GM18508 (cell line): ENCODE results near the gene HSD17B13.
"Not testable (repeated sequence)": the region's sequence is repeated elsewhere in the genome, so short reads cannot be mapped to it uniquely, and the experiment has no call there.

Experiments used
- ATAC-seq: cut with Tn5 transposase; IDR thresholded peaks from one replicate; pipeline ENCODE4 v1.9.1; 2021; ENCODE audit warnings: moderate number of reproducible peaks; ENCODE audit not compliant: insufficient read depth, unreplicated experiment

Gene HSD17B13

GRCh38 chr4:87322754-87323153 lies at the start of gene HSD17B13:
HSD17B13 (minus strand) TSS chr4:87322882; CDS start chr4:87322841, 41 bp downstream.
- no peak for ATAC-seq

DNA sequence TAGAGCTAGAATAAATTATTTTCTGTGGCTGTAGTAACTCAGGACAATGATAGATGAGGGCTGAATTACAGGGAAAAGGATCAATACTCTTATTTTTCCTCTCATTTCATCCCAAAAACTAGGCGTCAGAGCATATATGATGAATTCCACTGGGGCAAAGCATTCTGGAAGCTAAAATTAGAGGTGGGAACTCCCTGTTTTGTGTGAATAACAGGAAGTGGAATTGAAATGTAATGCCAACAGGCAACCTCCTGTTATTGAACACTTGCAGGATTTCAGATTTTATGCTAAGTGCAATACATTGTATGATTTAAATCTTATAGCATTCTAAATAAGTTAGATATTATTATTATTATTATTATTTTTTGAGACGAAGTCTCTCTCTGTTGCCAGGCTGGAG lies 47.4 kb upstream of the HSD17B13 start:
- no peak for ATAC-seq

GRCh38 chr4:87366521-87367162 lies 44.0 kb upstream of the HSD17B13 start:
- no peak for ATAC-seq

DNA sequence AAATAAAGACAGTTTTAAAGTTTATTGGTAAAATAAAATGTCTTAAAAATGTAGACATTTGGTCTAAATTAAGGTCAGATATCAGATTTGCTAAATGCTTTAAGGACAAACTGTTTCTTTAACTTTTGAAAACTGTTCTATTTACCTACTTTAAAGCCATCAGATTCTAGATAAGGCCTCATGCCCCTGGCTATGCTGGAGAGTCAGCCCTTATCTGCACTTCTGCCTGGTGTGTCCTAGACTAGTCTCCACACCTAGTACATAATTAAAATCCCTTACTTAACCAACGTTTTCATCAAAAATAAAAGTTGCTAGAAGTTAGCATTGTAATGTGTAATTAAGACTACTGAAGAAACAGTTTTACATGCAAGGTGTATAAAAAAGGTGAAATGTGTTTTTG lies 42.7 kb upstream of the HSD17B13 start:
- ATAC-seq, result no peak

DNA sequence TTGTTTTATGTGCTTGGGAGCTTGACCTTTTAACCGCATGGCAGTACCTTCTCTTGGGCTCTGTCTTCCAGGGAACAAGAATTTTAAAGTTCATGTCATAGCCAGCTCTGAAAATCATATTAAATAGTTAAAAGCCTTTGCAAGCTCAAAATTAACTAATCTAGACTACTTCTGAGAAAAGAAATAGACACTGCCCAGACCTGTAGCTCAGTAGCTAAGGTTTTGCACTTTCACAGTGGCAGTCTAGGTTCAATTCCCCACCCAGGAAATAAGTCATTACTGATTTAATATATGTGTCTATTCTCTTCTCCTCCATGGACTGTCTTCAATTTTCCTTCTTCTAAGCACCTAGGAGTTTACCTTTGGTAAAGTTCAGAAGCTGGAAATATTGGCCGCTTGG lies 40.9 kb upstream of the HSD17B13 start:
- ATAC-seq, result no peak

GRCh38 chr4:87360338-87360935 lies 37.8 kb upstream of the HSD17B13 start:
- no peak for ATAC-seq

- no peak for ATAC-seq
These were observed 36.6 kb upstream of the HSD17B13 start for GRCh38 chr4:87359258-87359657.

DNA sequence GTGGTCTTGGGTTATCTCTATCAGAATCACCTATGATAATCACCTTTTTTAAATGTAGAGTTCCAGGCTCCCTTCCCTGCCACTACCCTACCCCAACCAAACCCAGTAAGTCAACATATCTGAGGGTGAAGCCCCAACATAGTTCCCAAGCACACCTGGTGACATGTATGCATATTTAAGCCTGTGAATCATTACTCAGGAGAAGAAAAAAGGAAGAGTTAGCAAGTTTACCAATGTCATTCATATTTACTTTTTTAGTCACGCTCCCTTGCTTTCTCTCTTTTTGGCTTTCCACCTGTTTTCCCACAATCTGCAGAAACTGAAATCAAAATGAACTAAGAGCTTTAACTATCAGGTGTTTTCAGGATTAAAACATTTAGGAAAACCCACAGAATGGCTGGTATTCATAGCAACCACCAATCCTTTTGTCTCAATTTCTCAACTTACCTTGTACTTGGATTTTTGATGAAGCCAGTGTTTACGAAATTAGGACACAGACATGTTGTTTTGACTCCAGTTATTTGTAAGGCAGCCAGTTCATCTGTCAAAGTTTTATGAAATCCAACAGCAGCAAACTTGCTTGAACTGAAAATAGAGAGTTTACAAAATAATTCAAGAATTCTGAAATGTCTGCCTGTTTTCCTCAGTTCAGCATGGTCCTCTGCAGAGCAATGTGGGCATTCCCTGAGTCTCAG lies 34.3 kb upstream of the HSD17B13 start:
- ATAC-seq, result no peak

GRCh38 chr4:87354168-87355102 lies 31.8 kb upstream of the HSD17B13 start:
- no peak for ATAC-seq

GRCh38 chr4:87353592-87353991 lies 30.9 kb upstream of the HSD17B13 start:
- peak; percentile 81 for ATAC-seq

DNA sequence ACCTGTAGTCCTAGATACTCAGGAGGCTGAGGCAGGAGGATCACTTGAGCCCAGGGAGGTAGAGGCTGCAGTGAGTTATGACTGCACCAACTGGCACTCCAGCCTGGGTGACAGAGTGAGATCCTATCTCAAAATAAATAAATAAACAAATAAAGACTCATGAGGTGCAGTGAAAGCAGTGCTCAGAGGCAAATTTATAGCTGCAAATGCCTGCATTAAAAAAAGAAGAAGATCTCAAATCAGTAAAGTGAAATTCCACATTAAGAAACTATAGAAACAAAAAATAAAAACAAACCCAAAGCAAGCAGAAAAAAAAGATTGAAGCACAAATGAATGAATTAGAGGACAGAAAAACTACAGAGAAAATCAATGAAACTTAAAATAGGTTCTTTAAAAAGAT lies 22.5 kb upstream of the HSD17B13 start:
- ATAC-seq, result no peak

- no peak for ATAC-seq
These were observed 20.2 kb upstream of the HSD17B13 start for GRCh38 chr4:87342872-87343271.

DNA sequence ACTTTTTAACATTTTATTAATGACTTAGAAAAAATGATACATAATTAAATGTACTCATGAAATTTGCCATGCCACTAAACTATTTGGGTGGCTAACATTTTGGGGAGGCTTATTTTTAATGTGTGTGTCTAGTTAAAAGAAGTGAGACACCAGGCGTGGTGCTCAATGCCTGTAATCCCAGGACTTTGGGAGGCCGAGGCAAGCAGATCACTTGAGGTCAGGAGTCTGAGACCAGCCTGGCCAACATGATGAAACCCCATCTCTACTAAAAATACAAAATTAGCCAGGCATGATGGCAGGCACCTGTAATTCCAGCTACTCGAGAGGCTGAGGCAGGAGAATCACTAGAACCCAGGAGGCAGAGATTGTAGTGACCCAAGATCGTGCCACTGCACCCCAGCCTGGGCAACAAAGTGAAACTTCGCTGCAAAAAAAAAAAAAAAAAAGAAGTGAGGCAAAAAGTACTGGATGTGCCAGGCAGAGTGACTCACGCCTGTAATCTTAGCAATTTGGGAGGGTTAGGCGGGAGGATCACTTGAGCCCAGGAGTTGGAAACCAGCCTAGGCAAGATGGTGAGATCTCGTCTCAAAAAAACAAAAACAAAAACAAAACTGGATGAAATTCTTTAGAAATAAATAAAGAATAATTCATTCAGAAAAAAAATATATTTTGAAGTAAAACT lies 19.4 kb upstream of the HSD17B13 start:
- ATAC-seq, result not testable (repeated sequence)

- no peak for ATAC-seq
These were observed 16.8 kb upstream of the HSD17B13 start for GRCh38 chr4:87339440-87339839.

- no peak for ATAC-seq
These were observed 14.7 kb upstream of the HSD17B13 start for GRCh38 chr4:87337361-87337760.

GRCh38 chr4:87333267-87333666 lies 10.6 kb upstream of the HSD17B13 start:
- no peak for ATAC-seq

DNA sequence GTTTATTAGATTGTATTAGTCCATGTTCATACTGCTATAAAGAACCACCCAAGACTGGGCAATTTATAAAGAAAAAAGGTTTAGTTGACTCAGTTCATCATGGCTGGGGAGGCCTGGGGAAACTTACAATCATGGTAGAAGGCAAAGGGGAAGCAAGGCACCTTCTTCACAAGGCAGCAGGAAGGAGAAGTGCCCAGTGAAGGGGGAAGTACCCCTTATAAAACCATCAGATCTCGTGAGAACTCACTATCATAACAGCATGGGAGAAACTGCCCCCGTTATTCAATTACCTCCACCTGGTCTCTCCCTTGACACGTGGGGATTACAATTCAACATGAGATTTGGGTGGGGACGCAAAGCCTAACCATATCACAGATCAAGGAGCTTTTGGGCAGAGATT lies 8.1 kb upstream of the HSD17B13 start:
- no peak for ATAC-seq

DNA sequence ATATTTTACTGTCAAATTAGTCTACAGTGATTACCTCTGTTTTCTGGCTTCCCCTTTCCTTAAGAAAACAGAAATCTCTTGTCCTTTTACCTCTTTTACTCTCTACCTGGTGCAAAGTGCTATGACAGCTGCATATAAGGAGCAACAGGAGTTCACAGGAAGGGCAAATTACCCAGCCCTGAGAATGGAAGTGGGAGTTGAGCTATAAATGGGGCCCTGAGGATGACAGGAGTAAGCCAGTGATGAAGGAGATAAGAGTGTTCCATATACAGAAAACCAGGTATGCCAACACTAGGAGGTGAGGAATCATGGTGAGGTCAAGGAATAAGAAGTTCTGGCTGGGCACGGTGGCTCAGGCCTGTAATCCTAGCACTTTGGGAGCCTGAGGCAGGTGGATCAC lies 4.5 kb upstream of the HSD17B13 start:
- ATAC-seq, result no peak

- no peak for ATAC-seq
These were observed 3.8 kb upstream of the HSD17B13 start for GRCh38 chr4:87326460-87326859.

DNA sequence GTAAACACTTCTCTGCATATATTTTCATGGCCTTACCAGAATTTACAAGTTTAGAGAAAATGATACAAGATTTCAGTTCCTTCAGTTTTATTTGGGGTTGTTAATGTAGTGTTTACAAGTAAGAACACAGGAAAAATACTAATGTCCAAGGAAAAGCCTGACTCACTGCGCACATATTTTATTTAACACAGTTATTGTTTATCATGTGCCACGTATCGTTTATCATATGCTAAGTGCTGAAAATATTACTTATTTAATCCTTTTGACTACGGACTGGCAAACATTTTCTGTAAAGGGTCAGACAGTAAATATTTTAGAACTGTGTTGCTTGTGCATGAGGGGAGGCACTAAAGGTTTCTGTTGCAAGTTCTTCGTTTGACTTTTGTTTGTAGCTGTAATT lies 794 bp downstream of the HSD17B13 start:
- ATAC-seq, result no peak
